Measurements from ENCODE around the gene SUN1. TPM values are rescaled to one million over a fixed set of nuclear protein-coding genes. Genes with fewer than 3 reads are reported as not detected.
"Not testable (repeated sequence)": the region's sequence is repeated elsewhere in the genome, so short reads cannot be mapped to it uniquely, and the experiment has no call there.

Gene SUN1
- total RNA-seq, 1 experiment from 2014 or later, result 109 TPM

GRCh38 chr7:842431-843031, 10.3 kb downstream of the SUN1 start:
- Histone ChIP-seq H3K27me3 (no peaks in the 10 kb centered on the region), H3K4me3 (no peak overlapping the region), H3K36me3 (peaks cover 59% of the 10 kb centered on the region), H3K9me3 (0 out of 2 replicates have a peak, but pooled peaks cover 2% of the 10 kb centered on the region)
- DNase-seq, result no peak

DNA sequence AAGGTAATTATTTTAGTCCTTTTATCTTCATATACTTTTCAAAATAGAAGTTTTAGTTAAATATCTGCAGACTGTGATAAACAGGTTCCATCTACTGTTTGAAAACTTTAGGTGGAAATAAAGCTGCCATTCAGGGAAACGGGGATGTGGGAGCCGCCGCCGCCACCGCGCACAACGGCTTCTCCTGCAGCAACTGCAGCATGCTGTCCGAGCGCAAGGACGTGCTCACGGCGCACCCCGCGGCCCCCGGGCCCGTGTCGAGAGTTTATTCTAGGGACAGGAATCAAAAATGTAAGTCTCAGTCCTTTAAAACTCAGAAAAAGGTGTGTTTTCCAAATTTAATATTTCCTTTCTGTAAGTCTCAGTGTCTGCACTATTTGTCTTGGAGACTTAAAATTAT, 11.0 kb downstream of the SUN1 start:
- Histone ChIP-seq H3K36me3 (peaks cover 61% of the 10 kb centered on the region), H3K9me3 (0 out of 2 replicates have a peak, but pooled peaks cover 2% of the 10 kb centered on the region), H3K27me3 (no peaks in the 10 kb centered on the region), H3K4me3 (no peak overlapping the region)
- DNase-seq, result no peak

DNA sequence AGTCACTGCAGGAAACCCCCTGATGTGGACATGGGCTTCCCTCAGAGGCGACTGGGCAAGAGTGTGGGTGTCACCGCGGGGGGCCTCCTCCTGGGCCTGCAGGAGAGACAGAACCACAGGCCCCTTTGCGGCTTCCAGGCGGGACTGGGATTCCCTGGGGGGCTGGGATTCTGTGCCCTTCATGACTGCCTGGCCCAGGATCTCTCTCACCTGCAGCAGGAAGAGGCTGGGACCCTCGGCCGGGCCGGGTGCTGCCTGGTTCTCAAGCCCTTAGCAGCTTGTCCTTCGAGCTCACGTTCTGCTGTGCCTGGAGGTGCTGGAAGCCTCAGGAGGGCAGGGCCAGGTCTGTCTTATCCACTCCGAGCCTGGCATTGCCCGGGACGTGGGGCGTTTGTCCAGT, 11.8 kb downstream of the SUN1 start:
- H3K4me3 ChIP-seq, result no peak overlapping the region
- H3K9me3 ChIP-seq, result 0 out of 2 replicates have a peak, but pooled peaks cover 2% of the 10 kb centered on the region
- peaks cover 55% of the 10 kb centered on the region for H3K36me3 ChIP-seq
- no peak for DNase-seq
- no peaks in the 10 kb centered on the region for H3K27me3 ChIP-seq

DNA sequence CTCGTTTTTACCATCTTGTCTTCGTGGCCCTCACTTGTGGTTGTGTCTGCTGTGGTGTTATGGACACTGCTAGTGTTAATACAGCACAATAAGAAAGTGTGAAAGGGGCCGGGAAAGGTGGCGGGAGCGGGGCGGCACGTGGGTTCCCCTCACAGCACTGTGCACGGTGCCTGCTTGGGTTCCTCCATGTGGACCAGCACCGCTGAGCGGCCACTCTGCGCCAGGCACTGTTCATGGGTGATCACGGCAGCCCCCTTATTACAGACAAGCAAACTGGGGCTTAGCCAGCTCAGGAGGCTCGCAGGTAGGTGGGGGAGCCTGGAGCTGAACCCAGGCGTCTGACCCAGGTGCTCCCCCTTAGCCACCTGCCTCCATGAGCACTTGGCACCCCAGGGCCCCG, 12.2 kb downstream of the SUN1 start:
- H3K36me3 ChIP-seq, result peaks cover 58% of the 10 kb centered on the region
- H3K9me3 ChIP-seq, result 0 out of 2 replicates have a peak, but pooled peaks cover 2% of the 10 kb centered on the region
- H3K4me3 ChIP-seq, result no peak overlapping the region
- DNase-seq, result no peak
- H3K27me3 ChIP-seq, result no peaks in the 10 kb centered on the region

DNA sequence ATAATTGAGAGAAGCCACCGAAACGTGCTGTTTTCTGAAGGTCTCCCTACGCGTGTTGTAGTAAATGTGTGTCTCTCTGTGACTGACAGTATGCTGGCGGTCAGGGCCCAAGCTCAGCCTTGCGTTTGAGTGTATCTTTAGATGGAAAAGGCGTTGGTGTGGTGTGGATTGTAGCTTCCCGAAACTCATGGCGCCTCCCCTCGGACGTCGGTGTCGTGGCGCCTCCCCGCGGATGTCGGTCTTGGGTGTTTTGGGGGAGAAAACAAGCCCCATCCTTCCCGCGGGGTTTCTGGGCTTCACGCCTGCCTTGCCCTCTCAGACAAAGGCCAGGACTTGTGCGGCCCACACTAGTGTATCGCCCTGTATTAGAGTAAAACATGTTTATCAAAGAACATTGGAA, 12.8 kb downstream of the SUN1 start:
- H3K9me3 ChIP-seq, result 0 out of 2 replicates have a peak, but pooled peaks cover 2% of the 10 kb centered on the region
- H3K27me3 ChIP-seq, result no peaks in the 10 kb centered on the region
- H3K4me3 ChIP-seq, result no peak overlapping the region
- DNase-seq, result no peak
- H3K36me3 ChIP-seq, result peaks cover 60% of the 10 kb centered on the region

DNA sequence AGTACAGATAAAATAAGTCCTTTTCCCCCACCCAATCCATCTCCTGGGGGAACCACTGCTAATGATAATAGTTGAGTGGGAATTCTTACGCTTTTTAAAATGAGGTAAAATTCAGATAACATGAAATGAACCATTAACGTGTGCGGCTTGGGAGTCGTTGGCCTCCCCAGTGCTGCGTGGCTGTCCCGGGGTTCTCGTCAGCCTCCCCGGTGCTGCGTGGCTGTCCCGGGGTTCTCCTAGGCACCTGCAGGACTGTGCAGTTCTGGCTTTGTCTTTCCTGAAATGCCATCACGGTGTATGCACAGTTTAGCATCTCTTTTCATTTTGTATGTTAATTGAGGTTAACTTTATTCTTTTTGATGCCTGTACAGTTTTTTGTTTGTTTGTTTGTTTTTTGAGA, 13.5 kb downstream of the SUN1 start:
- no peak overlapping the region for H3K4me3 ChIP-seq
- no peak for DNase-seq
- H3K36me3 ChIP-seq, result peaks cover 61% of the 10 kb centered on the region
- 0 out of 2 replicates have a peak, but pooled peaks cover 2% of the 10 kb centered on the region for H3K9me3 ChIP-seq
- H3K27me3 ChIP-seq, result no peaks in the 10 kb centered on the region

GRCh38 chr7:846958-847650, 14.8 kb downstream of the SUN1 start:
- not testable (repeated sequence) for H3K27me3 ChIP-seq, H3K9me3 ChIP-seq, H3K4me3 ChIP-seq, DNase-seq
- peaks cover 64% of the 10 kb centered on the region for H3K36me3 ChIP-seq

DNA sequence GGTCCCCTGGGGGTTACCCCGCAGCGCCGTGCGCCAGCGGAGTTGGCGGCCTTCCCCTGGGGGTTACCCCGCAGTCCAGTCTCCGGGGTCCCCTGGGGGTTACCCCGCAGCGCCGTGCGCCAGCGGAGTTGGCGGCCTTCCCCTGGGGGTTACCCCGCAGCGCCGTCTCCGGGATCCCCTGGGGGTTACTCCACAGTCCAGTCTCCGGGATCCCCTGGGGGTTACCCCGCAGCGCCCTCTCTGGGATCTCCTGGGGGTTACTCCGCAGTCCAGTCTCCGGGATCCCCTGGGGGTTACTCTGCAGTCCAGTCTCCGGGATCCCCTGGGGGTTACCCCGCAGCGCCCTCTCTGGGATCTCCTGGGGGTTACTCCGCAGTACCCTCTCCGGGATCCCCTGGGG, 15.5 kb downstream of the SUN1 start:
- DNase-seq, H3K9me3 ChIP-seq, H3K4me3 ChIP-seq, H3K27me3 ChIP-seq: not testable (repeated sequence)
- H3K36me3 ChIP-seq, result peaks cover 65% of the 10 kb centered on the region

DNA sequence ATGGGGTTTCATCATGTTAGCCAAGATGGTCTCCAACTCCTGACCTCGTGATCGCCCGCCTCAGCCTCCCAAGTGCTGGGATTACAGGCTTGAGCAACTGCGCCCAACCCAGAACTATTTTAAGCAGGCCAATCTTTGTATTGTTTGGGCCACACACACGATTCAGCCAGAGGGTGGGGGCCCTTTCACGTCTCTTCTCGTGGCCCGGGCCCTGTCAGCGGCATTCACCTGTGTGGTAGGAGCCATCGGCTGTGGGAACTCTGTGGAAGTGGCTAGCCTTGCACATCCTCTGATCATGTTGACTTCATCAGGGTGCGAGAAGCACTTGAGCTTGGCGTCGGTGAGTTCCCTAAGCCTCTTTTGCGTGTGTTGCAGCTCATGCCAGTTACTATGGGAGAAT, 16.9 kb downstream of the SUN1 start:
- H3K36me3 ChIP-seq, result peaks cover 69% of the 10 kb centered on the region
- no peak overlapping the region for H3K4me3 ChIP-seq
- H3K27me3 ChIP-seq, result no peaks in the 10 kb centered on the region
- 0 out of 2 replicates have a peak, but pooled peaks cover 2% of the 10 kb centered on the region for H3K9me3 ChIP-seq
- DNase-seq, result no peak

GRCh38 chr7:849781-850180, 17.5 kb downstream of the SUN1 start:
- H3K36me3 ChIP-seq, result peaks cover 70% of the 10 kb centered on the region

DNA sequence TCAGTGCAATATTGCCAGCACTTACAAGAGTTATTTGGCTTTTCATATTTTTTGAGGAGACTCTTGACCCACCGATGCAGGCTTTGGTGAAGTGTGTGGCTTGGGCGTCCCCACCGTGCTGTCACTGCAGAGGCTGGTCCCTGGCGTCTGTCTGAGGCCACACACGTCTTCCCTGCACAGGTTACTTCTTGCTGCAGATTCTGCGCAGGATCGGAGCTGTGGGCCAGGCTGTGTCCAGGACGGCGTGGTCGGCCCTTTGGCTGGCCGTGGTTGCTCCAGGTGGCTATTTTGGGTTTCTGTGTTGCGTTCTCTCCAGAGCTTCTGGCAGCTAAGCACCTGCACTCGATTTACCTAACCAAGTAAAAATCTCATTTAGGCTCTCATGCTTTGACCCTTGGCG, 18.9 kb downstream of the SUN1 start:
- no peaks in the 10 kb centered on the region for H3K27me3 ChIP-seq
- 0 out of 2 replicates have a peak, but pooled peaks cover 2% of the 10 kb centered on the region for H3K9me3 ChIP-seq
- no peak for DNase-seq
- H3K4me3 ChIP-seq, result no peak overlapping the region
- H3K36me3 ChIP-seq, result peaks cover 72% of the 10 kb centered on the region

More at GRCh38 chr7:849781-850180, 17.5 kb downstream of the SUN1 start:
- H3K27me3 ChIP-seq, result no peaks in the 10 kb centered on the region
- H3K4me3 ChIP-seq, result no peak overlapping the region
- no peak for DNase-seq
- 0 out of 2 replicates have a peak, but pooled peaks cover 2% of the 10 kb centered on the region for H3K9me3 ChIP-seq

- no peaks in the 10 kb centered on the region for H3K9me3 ChIP-seq
- H3K27me3 ChIP-seq, result no peaks in the 10 kb centered on the region
- DNase-seq, result no peak
- H3K4me3 ChIP-seq, result no peak overlapping the region
- H3K36me3 ChIP-seq, result peaks cover 85% of the 10 kb centered on the region
These were observed 21.3 kb downstream of the SUN1 start for GRCh38 chr7:853366-854117.

DNA sequence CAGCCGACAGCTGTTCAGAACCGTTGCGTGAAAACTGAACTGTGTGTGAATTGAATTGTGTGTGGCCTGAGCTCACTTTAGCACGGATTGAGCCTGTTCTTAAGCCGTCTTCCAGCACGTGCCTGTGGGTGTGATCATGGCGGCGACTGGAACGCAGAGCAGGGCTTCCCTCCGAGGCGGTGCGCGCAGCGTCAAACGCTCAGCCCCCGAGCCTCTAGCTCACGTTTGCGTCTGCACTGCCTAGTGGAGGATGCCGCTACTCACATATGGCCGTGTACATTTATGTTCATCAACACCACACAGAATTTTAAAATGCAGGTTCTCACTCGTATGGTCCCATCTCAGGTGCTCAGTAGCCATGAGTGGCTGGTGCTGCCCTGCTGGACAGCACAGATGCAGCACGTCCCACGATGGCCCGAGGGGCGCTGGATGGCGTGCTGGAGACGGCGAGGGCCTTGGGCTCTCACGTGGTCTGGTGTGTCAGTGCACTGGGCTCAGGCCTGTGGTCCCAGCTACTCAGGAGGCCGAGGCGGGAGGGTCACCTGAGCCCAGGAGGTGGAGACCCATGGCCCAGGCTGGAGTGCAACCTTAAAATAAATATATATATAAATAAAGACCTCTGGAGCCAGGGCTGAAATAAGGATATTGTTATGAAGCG, 22.0 kb downstream of the SUN1 start:
- Histone ChIP-seq H3K4me3 (no peak overlapping the region), H3K36me3 (peaks cover 86% of the 10 kb centered on the region), H3K27me3 (no peaks in the 10 kb centered on the region), H3K9me3 (no peaks in the 10 kb centered on the region)
- DNase-seq, result no peak

- Histone ChIP-seq H3K9me3 (no peaks in the 10 kb centered on the region), H3K4me3 (no peak overlapping the region), H3K27me3 (no peaks in the 10 kb centered on the region), H3K36me3 (peaks cover 88% of the 10 kb centered on the region)
- DNase-seq, result no peak
These were observed 23.6 kb downstream of the SUN1 start for GRCh38 chr7:855686-856369.

GRCh38 chr7:856444-857095, 24.3 kb downstream of the SUN1 start:
- no peak overlapping the region for H3K4me3 ChIP-seq
- no peak for DNase-seq
- H3K36me3 ChIP-seq, result peaks cover 89% of the 10 kb centered on the region

GRCh38 chr7:857661-858060, 25.4 kb downstream of the SUN1 start:
- no peak overlapping the region for H3K4me3 ChIP-seq
- DNase-seq, result no peak
- no peaks in the 10 kb centered on the region for H3K9me3 ChIP-seq
- H3K36me3 ChIP-seq, result peaks cover 89% of the 10 kb centered on the region
- no peaks in the 10 kb centered on the region for H3K27me3 ChIP-seq

More at GRCh38 chr7:856444-857095, 24.3 kb downstream of the SUN1 start:
- Histone ChIP-seq H3K9me3 (no peaks in the 10 kb centered on the region), H3K27me3 (no peaks in the 10 kb centered on the region)
